Mesendoderm (in vitro differentiated cells): ENCODE data around the gene MYBBP1A.

ENCODE experiments used
- DNase-seq: peaks from one replicate; pipeline ENCODE4 v3.0.0; 2013
- H2AK5ac ChIP-seq: 2 replicates; pipeline ENCODE4 v1.6.1; 2013; ENCODE audit warnings: low read length, inconsistent platforms
- H2BK120ac ChIP-seq: 2 replicates; pipeline ENCODE4 v1.6.1; 2013; ENCODE audit warnings: low read depth, mild to moderate bottlenecking, low read length, moderate library complexity, mixed read lengths
- H2BK15ac ChIP-seq: replicated peaks from 2 replicates; pipeline ENCODE4 v1.6.1; 2013; ENCODE audit warnings: low read depth, mild to moderate bottlenecking, moderate library complexity
- H2BK5ac ChIP-seq: 2 replicates; pipeline ENCODE4 v1.6.1; 2013; ENCODE audit warnings: low read length, inconsistent platforms
- H3K18ac ChIP-seq: 2 replicates; pipeline ENCODE4 v1.6.1; 2013; ENCODE audit warnings: mild to moderate bottlenecking, low read length, mixed read lengths
- H3K23ac ChIP-seq: one replicate; pipeline ENCODE4 v1.6.1; 2013; ENCODE audit warnings: low read length
- H3K27ac ChIP-seq: 2 replicates; pipeline ENCODE4 v1.5.1; 2013; ENCODE audit warnings: low read depth, mild to moderate bottlenecking, inconsistent platforms, low read length, moderate library complexity
- H3K27me3 ChIP-seq: 2 replicates; pipeline ENCODE4 v1.6.1; 2013; ENCODE audit warnings: low read length, control low read depth, mild to moderate bottlenecking, inconsistent platforms; ENCODE audit not compliant: insufficient read depth, poor library complexity
- H3K36me3 ChIP-seq: 2 replicates; pipeline ENCODE4 v1.6.1; 2013; ENCODE audit warnings: low read length, inconsistent platforms; ENCODE audit not compliant: control insufficient read depth, insufficient read depth
- H3K4ac ChIP-seq: one replicate; pipeline ENCODE4 v1.6.1; 2013; ENCODE audit warnings: low read depth, mild to moderate bottlenecking, low read length, moderate library complexity
- H3K4me1 ChIP-seq: 2 replicates; pipeline ENCODE4 v1.6.1; 2013; ENCODE audit warnings: low read depth, low read length, inconsistent platforms; ENCODE audit not compliant: control insufficient read depth
- H3K4me2 ChIP-seq: 2 replicates; pipeline ENCODE4 v1.6.1; 2013; ENCODE audit warnings: low read length
- H3K4me3 ChIP-seq: 2 replicates; pipeline ENCODE4 v1.5.1; 2013; ENCODE audit warnings: mild to moderate bottlenecking, low read length
- H3K56ac ChIP-seq: one replicate; pipeline ENCODE4 v1.6.1; 2013; ENCODE audit warnings: low read length
- H3K79me1 ChIP-seq: 2 replicates; pipeline ENCODE4 v1.6.1; 2013; ENCODE audit warnings: low read length, inconsistent platforms
- H3K79me2 ChIP-seq: 2 replicates; pipeline ENCODE4 v1.6.1; 2013; ENCODE audit warnings: mild to moderate bottlenecking, low read length; ENCODE audit not compliant: control insufficient read depth, insufficient read depth
- H3K9ac ChIP-seq: 2 replicates; pipeline ENCODE4 v1.6.1; 2013; ENCODE audit warnings: low read length, inconsistent platforms
- H4K5ac ChIP-seq: one replicate; pipeline ENCODE4 v1.6.1; 2013; ENCODE audit warnings: low read length
- H4K8ac ChIP-seq: one replicate; pipeline ENCODE4 v1.6.1; 2013; ENCODE audit warnings: low read depth, mild to moderate bottlenecking, control low read depth, low read length, moderate library complexity
- WGBS: extraction: QIAGEN DNeasy Blood & Tissue Kit; methylation state at CpG from one replicate; pipeline ENCODE4 v1.1.7; 2013; ENCODE audit warnings: low lambda C conversion rate, missing lambda C conversion rate; ENCODE audit not compliant: insufficient coverage; ENCODE audit errors: extremely low coverage; 5-methylcytosine and 5-hydroxymethylcytosine counted together

The MYBBP1A gene

DNA sequence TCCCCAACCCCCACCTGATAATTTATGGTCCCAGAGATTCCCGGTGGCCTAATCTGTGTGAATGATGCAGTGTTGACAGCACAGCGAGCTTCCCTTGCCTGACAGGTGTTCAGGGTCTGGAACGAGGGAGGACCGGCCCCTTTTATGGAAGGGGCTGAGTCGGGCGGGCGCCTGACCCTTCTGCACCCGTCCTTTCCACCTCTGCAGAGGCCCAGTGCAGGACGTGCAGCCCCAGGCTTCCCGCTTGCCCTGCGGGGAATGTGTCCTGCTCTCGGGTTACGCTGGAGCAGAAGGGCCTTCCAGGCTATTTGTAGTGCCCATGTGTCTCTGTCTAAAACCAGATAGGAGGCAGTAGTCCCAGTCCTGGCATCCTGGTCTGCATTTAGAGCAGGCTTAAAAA lies 45.4 kb upstream of the MYBBP1A start:
- H2BK15ac ChIP-seq: no peak overlapping the region
- H3K79me1 ChIP-seq: no peaks in the 10 kb centered on the region
- no peak overlapping the region for H3K9ac ChIP-seq
- H2AK5ac ChIP-seq: no peak overlapping the region
- no peak overlapping the region for H2BK5ac ChIP-seq
- no CpG with 5 or more reads among the region's 13 CpGs for WGBS
- no peak overlapping the region for H4K8ac ChIP-seq
- no peaks in the 10 kb centered on the region for H3K79me2 ChIP-seq
- no peak overlapping the region for H3K23ac ChIP-seq
- H3K4me1 ChIP-seq: peaks cover 5% of the 10 kb centered on the region
- H3K27ac ChIP-seq: no peak overlapping the region
- no peak overlapping the region for H3K4ac ChIP-seq
- no peak overlapping the region for H3K56ac ChIP-seq
- no peak overlapping the region for H4K5ac ChIP-seq
- no peaks in the 10 kb centered on the region for H3K27me3 ChIP-seq
- no peak overlapping the region for H2BK120ac ChIP-seq
- peak; percentile 46 for DNase-seq
- no peak overlapping the region for H3K4me2 ChIP-seq
- H3K4me3 ChIP-seq: no peak overlapping the region
- H3K36me3 ChIP-seq: no peaks in the 10 kb centered on the region
- H3K18ac ChIP-seq: no peak overlapping the region

DNA sequence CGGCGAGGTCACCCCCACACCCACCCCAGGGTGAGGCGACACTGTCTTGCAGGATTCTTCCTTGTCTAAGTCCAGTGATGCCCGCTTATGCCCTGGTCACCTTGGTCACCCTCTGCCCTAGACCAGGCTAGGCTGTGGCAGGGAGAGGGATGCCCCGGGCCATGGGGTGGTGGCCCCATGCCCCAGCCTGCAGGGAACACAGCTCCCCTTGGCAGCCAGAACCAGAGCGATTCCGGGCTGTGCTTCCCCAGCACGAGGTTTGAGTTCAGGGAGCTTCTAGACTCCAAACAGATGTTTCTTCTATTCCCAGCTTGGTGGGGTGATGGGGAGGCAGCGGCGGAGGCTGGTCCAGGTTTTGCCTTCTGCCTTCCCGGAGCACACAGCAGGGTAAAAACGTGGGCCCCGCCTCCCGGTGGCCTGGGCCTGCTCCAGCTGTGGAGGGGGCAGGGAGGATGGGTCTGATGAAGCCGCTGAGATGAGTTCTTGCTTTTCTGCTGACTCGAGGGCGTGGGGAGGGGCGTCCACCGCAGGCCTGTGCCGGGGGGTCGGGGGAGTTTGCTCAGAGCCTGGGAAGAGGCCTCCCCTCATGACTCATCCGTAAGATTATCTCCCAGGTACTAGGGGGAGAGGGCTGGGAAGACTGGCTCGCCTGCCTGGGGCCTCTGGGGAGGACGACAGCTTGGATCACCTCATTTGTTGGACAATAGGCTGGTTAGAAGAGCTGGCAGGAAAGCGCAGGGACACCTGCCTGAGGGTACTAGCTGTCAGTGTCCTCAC lies 44.5 kb upstream of the MYBBP1A start:
- Histone ChIP-seq H3K4ac (no peak overlapping the region), H4K5ac (no peak overlapping the region), H2AK5ac (no peak overlapping the region), H3K9ac (peak overlapping the region; percentile 4), H2BK120ac (no peak overlapping the region), H3K27me3 (no peaks in the 10 kb centered on the region), H3K79me1 (no peaks in the 10 kb centered on the region), H3K4me1 (peaks cover 7% of the 10 kb centered on the region), H3K79me2 (no peaks in the 10 kb centered on the region), H3K56ac (peak overlapping the region; percentile 57), H3K23ac (no peak overlapping the region), H3K4me3 (no peak overlapping the region), H3K4me2 (peak overlapping the region; percentile 18), H3K18ac (no peak overlapping the region), H2BK15ac (no peak overlapping the region), H3K36me3 (no peaks in the 10 kb centered on the region), H4K8ac (no peak overlapping the region), H3K27ac (no peak overlapping the region), H2BK5ac (no peak overlapping the region)
- WGBS: no CpG with 5 or more reads among the region's 25 CpGs
- DNase-seq: peak; percentile 87

DNA sequence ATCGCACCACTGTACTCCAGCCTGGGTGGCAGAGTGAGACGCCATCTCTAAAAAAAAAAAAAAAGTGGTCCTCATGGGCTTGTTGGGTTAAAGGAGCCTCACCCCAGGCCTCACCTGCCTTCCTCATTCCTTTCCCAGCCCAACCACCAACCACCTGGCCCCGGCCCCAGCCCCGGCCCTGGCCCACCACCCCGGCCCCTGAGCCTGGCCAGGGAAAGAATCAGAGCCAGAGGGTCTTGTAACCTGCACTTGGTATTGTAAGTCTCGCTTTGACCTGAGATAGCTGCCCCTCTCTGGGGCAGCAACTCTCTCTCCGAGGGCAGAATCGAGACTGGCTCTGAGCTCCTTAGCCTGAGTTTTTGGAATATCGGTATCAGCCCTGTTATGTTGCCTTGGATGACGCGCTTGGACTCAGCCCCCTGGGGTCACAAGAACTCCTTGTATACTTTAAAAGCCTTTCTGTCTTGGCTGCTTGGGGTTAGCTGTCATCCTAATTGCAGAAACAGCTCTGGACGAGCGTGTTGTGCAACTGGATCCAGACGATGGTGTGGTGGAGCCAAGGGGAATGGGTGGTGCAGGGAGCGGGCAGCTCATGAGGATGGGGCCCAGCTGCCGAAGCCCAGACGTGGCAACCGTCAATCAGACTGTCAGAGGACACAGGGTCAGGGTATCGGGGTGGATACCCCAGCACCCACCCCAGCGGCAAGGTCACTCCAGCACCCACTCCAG lies 43.8 kb upstream of the MYBBP1A start:
- Histone ChIP-seq H2AK5ac (no peak overlapping the region), H3K79me2 (no peaks in the 10 kb centered on the region), H3K4me3 (no peak overlapping the region), H3K9ac (no peak overlapping the region), H2BK15ac (no peak overlapping the region), H3K56ac (no peak overlapping the region), H3K36me3 (no peaks in the 10 kb centered on the region), H3K4me2 (no peak overlapping the region), H3K27ac (no peak overlapping the region), H3K27me3 (no peaks in the 10 kb centered on the region), H4K8ac (no peak overlapping the region), H2BK5ac (no peak overlapping the region), H3K23ac (no peak overlapping the region), H3K79me1 (no peaks in the 10 kb centered on the region), H3K4ac (no peak overlapping the region), H4K5ac (no peak overlapping the region), H3K18ac (no peak overlapping the region), H2BK120ac (no peak overlapping the region), H3K4me1 (peaks cover 7% of the 10 kb centered on the region)
- no CpG with 5 or more reads among the region's 20 CpGs for WGBS
- no peak for DNase-seq

DNA sequence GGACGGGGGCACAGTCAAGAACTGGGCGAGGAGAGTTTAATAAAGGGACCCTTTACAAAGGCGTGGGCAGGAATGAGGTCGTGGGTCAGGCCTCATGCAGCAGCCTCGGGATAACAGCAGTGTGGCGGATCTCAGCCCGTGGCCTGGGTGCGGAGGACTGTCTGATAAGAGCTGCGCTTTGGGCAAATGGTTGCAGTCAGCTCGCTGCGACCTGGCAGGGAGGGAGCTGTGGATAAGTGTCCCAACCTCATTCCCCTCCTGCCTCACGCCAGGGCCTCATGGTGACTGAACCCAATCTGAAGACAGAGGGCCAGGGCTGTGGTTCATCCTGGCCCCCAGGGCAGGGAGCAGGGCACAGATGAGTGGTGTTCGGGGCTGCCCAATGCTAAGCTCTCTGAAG lies 42.8 kb upstream of the MYBBP1A start:
- H2BK5ac ChIP-seq: no peak overlapping the region
- H3K27ac ChIP-seq: no peak overlapping the region
- no peak overlapping the region for H3K4me2 ChIP-seq
- no peaks in the 10 kb centered on the region for H3K79me2 ChIP-seq
- no peak overlapping the region for H2AK5ac ChIP-seq
- no peak overlapping the region for H3K4me3 ChIP-seq
- H3K27me3 ChIP-seq: no peaks in the 10 kb centered on the region
- H3K36me3 ChIP-seq: no peaks in the 10 kb centered on the region
- no peak overlapping the region for H3K4ac ChIP-seq
- no peak overlapping the region for H3K18ac ChIP-seq
- H3K4me1 ChIP-seq: peaks cover 7% of the 10 kb centered on the region
- H4K8ac ChIP-seq: no peak overlapping the region
- H3K56ac ChIP-seq: no peak overlapping the region
- no peak overlapping the region for H2BK15ac ChIP-seq
- DNase-seq: no peak
- no peak overlapping the region for H4K5ac ChIP-seq
- H3K79me1 ChIP-seq: no peaks in the 10 kb centered on the region
- no peak overlapping the region for H3K9ac ChIP-seq
- H3K23ac ChIP-seq: no peak overlapping the region
- H2BK120ac ChIP-seq: no peak overlapping the region
- no CpG with 5 or more reads among the region's 13 CpGs for WGBS

DNA sequence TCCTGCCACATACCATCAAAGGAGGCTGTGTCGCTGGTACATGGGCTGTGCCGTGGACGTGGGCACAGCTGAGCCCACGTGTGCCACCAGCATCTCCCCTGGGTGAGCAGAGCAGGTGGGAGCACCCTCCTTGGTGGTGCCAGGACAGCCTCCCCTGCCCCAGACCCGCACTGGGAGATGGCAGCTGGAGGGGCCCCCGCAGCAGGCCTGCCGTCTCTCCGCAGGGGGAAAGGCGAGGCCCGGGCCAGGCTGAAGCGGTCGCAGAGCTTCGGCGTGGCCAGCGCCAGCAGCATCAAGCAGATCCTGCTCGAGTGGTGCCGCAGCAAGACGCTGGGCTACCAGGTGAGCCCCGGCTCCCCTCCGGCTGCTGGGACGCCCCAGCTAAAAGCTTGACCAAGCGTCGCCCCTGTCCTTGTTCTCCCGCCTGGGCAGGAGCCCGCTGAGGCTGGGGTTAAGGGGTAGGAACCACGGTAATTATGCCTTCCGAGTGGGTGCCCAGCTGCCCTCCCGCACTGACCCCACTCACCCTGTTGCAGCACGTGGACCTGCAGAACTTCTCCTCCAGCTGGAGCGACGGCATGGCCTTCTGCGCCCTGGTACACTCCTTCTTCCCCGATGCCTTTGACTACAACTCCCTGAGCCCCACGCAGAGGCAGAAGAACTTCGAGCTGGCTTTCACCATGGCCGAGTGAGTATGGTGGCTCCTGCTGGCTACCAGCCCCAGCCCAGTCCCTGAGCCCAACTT lies 41.6 kb upstream of the MYBBP1A start:
- Histone ChIP-seq H3K4me3 (no peak overlapping the region), H3K4me1 (peaks cover 7% of the 10 kb centered on the region), H3K18ac (no peak overlapping the region), H3K56ac (no peak overlapping the region), H2BK15ac (no peak overlapping the region), H3K79me1 (no peaks in the 10 kb centered on the region), H3K27ac (no peak overlapping the region), H3K36me3 (no peaks in the 10 kb centered on the region), H2BK5ac (no peak overlapping the region), H4K8ac (no peak overlapping the region), H3K9ac (no peak overlapping the region), H2BK120ac (no peak overlapping the region), H2AK5ac (no peak overlapping the region), H3K4me2 (no peak overlapping the region), H3K79me2 (no peaks in the 10 kb centered on the region), H3K4ac (no peak overlapping the region), H3K23ac (no peak overlapping the region), H4K5ac (no peak overlapping the region), H3K27me3 (no peaks in the 10 kb centered on the region)
- DNase-seq: no peak
- no CpG with 5 or more reads among the region's 36 CpGs for WGBS
